GM12878 (cell line): ENCODE measurements around the gene SOBP. TPM values are rescaled to one million over a fixed set of nuclear protein-coding genes. Genes with fewer than 3 reads are reported as not detected.

Source experiments
- ATAC-seq: fragments of 200-7000 bp; cut with Tn5 transposase; 3 replicates; pipeline ENCODE4 v1.9.1; 2020; ENCODE audit warnings: mild to moderate bottlenecking, moderate library complexity
- BruUV-seq: library from RNA; stranded (reverse); fragments of 400-500 nt; replicated peaks from 2 replicates; lab custom pipeline; 2021; lab: Mats Ljungman, UMichigan
- CTCF ChIA-PET: fragments of 300-600 bp; sonication (Branson Sonifier 250); formaldehyde crosslinking; extraction: SDS; loops from one replicate; lab custom pipeline; 2021; ENCODE audit warnings: inconsistent platforms; lab: Yijun Ruan, JAX
- POLR2A ChIA-PET: fragments of 350-600 bp; formaldehyde crosslinking; extraction: SDS; loops from one replicate; lab custom pipeline; 2021; ENCODE audit warnings: inconsistent platforms; lab: Charles Lee
- RAD21 ChIA-PET: fragments of 300-600 bp; sonication (Branson Sonifier 250); formaldehyde crosslinking; loops from one replicate; lab custom pipeline; 2023; ENCODE audit warnings: antibody characterized with exemption; ENCODE audit not compliant: unreplicated experiment; lab: Charles Lee
- SMC1A ChIA-PET: fragments of 300-600 bp; sonication (Branson Sonifier 250); formaldehyde crosslinking; loops from one replicate; lab custom pipeline; 2023; ENCODE audit not compliant: unreplicated experiment, uncharacterized antibody; lab: Charles Lee
- DNase-seq: peaks from one replicate; pipeline ENCODE4 v3.0.0-alpha.2; 2011; ENCODE audit warnings: low read depth, low spot score
- FAIRE-seq: peaks from 3 replicates; lab custom pipeline; 2011; peaks lifted over from hg19 to GRCh38; lab: Jason Lieb, UNC
- H2AFZ ChIP-seq: 2 replicates; pipeline ENCODE4 v1.6.0; 2011; ENCODE audit warnings: low read depth, low read length, control low read depth; ENCODE audit not compliant: control insufficient read depth
- H3K27ac ChIP-seq: 2 replicates; pipeline ENCODE4 v1.5.1; 2011; ENCODE audit warnings: control low read depth; ENCODE audit not compliant: control insufficient read depth, insufficient read depth
- H3K27me3 ChIP-seq, 2 experiments: replicated peaks in 1 of 2; 2 replicates each; pipeline versions ENCODE4 v1.6.0 to v1.6.1; 2011; ENCODE audit warnings: low read length in 1 of 2; ENCODE audit not compliant: control insufficient read depth in 2 of 2, insufficient read depth in 2 of 2
- H3K36me3 ChIP-seq, 2 experiments: 2 replicates each; pipeline ENCODE4 v1.5.1; 2011; ENCODE audit warnings: low read length in 1 of 2; ENCODE audit not compliant: control insufficient read depth in 2 of 2, insufficient read depth in 2 of 2
- H3K4me1 ChIP-seq: 2 replicates; pipeline ENCODE4 v1.6.1; 2011; ENCODE audit warnings: mild to moderate bottlenecking, low read length, moderate library complexity, mixed read lengths; ENCODE audit not compliant: control insufficient read depth, insufficient read depth
- H3K4me2 ChIP-seq: 2 replicates; pipeline ENCODE4 v1.6.0; 2011; ENCODE audit warnings: control low read depth; ENCODE audit not compliant: control insufficient read depth, insufficient read depth
- H3K4me3 ChIP-seq: fragments of 200-600 bp; sonication (generic); 2 replicates; pipeline ENCODE4 v1.5.1; 2016
- H3K79me2 ChIP-seq: 2 replicates; pipeline ENCODE4 v1.6.0; 2011; ENCODE audit warnings: low read length; ENCODE audit not compliant: control insufficient read depth, insufficient read depth
- H3K9ac ChIP-seq: 2 replicates; pipeline ENCODE4 v1.8.0; 2011; ENCODE audit warnings: low read length, control low read depth, mixed read lengths; ENCODE audit not compliant: control insufficient read depth, insufficient read depth
- H3K9me3 ChIP-seq: replicated peaks from 3 replicates; pipeline ENCODE4 v1.5.1; 2011; ENCODE audit warnings: mild to moderate bottlenecking, low read length; ENCODE audit not compliant: control insufficient read depth, insufficient read depth
- H4K20me1 ChIP-seq: 2 replicates; pipeline ENCODE4 v1.6.0; 2011; ENCODE audit not compliant: control insufficient read depth, insufficient read depth
- ASH2L ChIP-seq: fragments of 300-600, 200-600 bp; sonication (generic); IDR thresholded peaks from 2 replicates; pipeline ENCODE4 v1.6.1; 2017; ENCODE audit warnings: low read depth, mild to moderate bottlenecking, borderline replicate concordance
- EGR1 ChIP-seq, 2 experiments: IDR thresholded peaks; 1 replicate in 1 of 2; 2 replicates in 1 of 2; pipeline ENCODE4 v1.6.1; 2011 to 2012; ENCODE audit warnings: low read depth in 2 of 2, low read length in 2 of 2, borderline replicate concordance in 1 of 2, mild to moderate bottlenecking in 1 of 2, moderate library complexity in 1 of 2
- FOS ChIP-seq: IDR thresholded peaks from 3 replicates; pipeline ENCODE4 v1.6.1; 2011; ENCODE audit warnings: borderline replicate concordance; ENCODE audit not compliant: insufficient read length; ENCODE audit errors: extremely low read depth
- IKZF1 ChIP-seq: fragments of 450-650 bp; conservative IDR thresholded peaks from 2 replicates; pipeline ENCODE4 v1.6.1; 2017; ENCODE audit warnings: antibody characterized with exemption, mild to moderate bottlenecking
- MTA2 ChIP-seq: fragments of 450-650 bp; IDR thresholded peaks from 2 replicates; pipeline ENCODE4 v1.6.1; 2016; ENCODE audit warnings: low read depth, mild to moderate bottlenecking, moderate library complexity
- NR2C1 ChIP-seq: fragments of 450-650 bp; IDR thresholded peaks from 2 replicates; pipeline ENCODE4 v1.6.1; 2017; ENCODE audit warnings: antibody characterized with exemption, mild to moderate bottlenecking, moderate library complexity
- RAD51 ChIP-seq: fragments of 450-650 bp; IDR thresholded peaks from 2 replicates; pipeline ENCODE4 v1.6.1; 2016; ENCODE audit warnings: moderate library complexity, mild to moderate bottlenecking, inconsistent platforms
- RELA ChIP-seq: fragments of 450-650 bp; IDR thresholded peaks from 2 replicates; pipeline ENCODE4 v1.8.0; 2014; ENCODE audit warnings: borderline replicate concordance; ENCODE audit not compliant: partially characterized antibody
- RUNX3 ChIP-seq: IDR thresholded peaks from 2 replicates; pipeline ENCODE4 v1.6.1; 2012; ENCODE audit warnings: low read length, inconsistent platforms
- SMARCA5 ChIP-seq: fragments of 450-650 bp; IDR thresholded peaks from 2 replicates; pipeline ENCODE4 v1.6.1; 2017; ENCODE audit warnings: mild to moderate bottlenecking
- SREBF2 ChIP-seq: IDR thresholded peaks from 2 replicates; pipeline ENCODE4 v1.6.1; 2012; ENCODE audit warnings: mild to moderate bottlenecking, low read length
- ZNF24 ChIP-seq: fragments of 450-650 bp; IDR thresholded peaks from 2 replicates; pipeline ENCODE4 v1.6.1; 2017; ENCODE audit warnings: antibody characterized with exemption, mild to moderate bottlenecking
- ZNF384 ChIP-seq: IDR thresholded peaks from 2 replicates; pipeline ENCODE4 v1.6.1; 2012; ENCODE audit warnings: low read depth, mild to moderate bottlenecking, low read length, improper control_type of control experiment, borderline replicate concordance
- WGBS: methylation state at CpG from one replicate; pipeline ENCODE4 v1.1.6; 2016; ENCODE audit warnings: low lambda C conversion rate; ENCODE audit not compliant: insufficient replicate concordance, insufficient coverage; ENCODE audit errors: missing lambda C conversion rate; 5-methylcytosine and 5-hydroxymethylcytosine counted together
- in situ Hi-C: fragments of 300-500 bp; cut with MboI; formaldehyde crosslinking; loops from 9 replicates; pipeline ENCODE4 v1.14.3; 2018; ENCODE audit warnings: mixed read lengths
- intact Hi-C: fragments of 100-400 bp; cut with micrococcal nuclease; formaldehyde crosslinking; loops from one replicate; pipeline ENCODE4 v1.14.2; 2022; ENCODE audit not compliant: unreplicated experiment
- polyA plus RNA-seq, 11 experiments: library from polyadenylated mRNA; depleted of rRNA in 4 of 11; unstranded in 6 of 11; stranded (reverse) in 5 of 11; fragments of >200 nt; fragmentation: Nextera tagmentation in 4 of 11; fragmentation: Illumina TruSeq in 1 of 11; extraction: Ambion mirVana in 4 of 11; extraction: Trizol in 1 of 11; gene quantifications; 1 replicate in 1 of 11; 2 replicates in 10 of 11; pipeline versions ENCODE4 v1.2.1 to v1.2.3, GENCODE V29; 2011 to 2016; ENCODE audit warnings: inconsistent platforms in 2 of 11, missing spikeins in 2 of 11, low read depth in 1 of 11
- total RNA-seq, 4 experiments: library from RNA; depleted of rRNA in 3 of 4; stranded (reverse); fragments of >200 nt in 3 of 4; fragmentation: Illumina TruSeq in 1 of 4; extraction: Trizol in 1 of 4; gene quantifications; 2 replicates each; pipeline versions ENCODE4 v1.2.1 to v1.2.3, GENCODE V29; 2013 to 2021
- TF ChIP-seq, protein P1 (sequence below): fragments of 150-350 bp; IDR thresholded peaks from 2 replicates; pipeline ENCODE4 v1.6.1; 2014; ENCODE audit warnings: mild to moderate bottlenecking, low read depth, low read length
- TF ChIP-seq, protein P2 (sequence below): fragments of 450-650 bp; IDR thresholded peaks from 2 replicates; pipeline ENCODE4 v1.6.1; 2018; ENCODE audit warnings: borderline replicate concordance, mild to moderate bottlenecking; ENCODE audit not compliant: partially characterized antibody
- TF ChIP-seq, protein P3 (sequence below): fragments of 450-650 bp; formaldehyde crosslinking; IDR thresholded peaks from 2 replicates; pipeline ENCODE4 v1.4.0; 2020; ENCODE audit warnings: mild to moderate bottlenecking, moderate library complexity

The SOBP gene
- total and polyA plus RNA-seq, 10 of the 15 experiments (the other 5 are each of a cell fraction or from before 2014, with no cell fraction given), result 0.49 to 1.9 (median 0.78) TPM

DNA sequence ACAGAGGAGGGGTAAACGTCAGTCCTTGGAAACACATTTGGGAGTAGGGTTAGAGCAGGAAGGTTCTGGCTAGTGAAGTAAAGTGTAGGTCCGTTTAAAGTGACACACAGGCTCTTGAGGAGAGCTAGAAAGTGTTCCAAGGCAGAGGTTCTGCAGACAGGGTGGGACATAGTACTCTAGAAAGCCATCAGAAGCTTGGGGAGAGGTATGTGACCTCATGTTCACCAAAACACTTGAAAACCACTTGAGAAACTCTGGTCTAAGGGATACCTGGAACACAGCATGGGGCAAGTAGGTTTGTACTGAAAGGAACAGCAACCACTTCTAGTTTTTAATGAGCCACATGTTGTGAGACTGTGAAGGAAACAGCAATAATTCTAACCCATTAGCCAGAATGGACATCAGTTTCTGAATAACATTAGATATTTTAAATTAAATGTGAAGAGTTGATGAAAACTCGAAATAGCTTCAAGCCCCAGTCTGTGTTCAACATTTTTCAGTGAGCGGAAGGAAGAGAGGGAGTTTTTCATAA, 49.0 kb downstream of the SOBP start (continued):
- TF ChIP-seq, protein P1, sequence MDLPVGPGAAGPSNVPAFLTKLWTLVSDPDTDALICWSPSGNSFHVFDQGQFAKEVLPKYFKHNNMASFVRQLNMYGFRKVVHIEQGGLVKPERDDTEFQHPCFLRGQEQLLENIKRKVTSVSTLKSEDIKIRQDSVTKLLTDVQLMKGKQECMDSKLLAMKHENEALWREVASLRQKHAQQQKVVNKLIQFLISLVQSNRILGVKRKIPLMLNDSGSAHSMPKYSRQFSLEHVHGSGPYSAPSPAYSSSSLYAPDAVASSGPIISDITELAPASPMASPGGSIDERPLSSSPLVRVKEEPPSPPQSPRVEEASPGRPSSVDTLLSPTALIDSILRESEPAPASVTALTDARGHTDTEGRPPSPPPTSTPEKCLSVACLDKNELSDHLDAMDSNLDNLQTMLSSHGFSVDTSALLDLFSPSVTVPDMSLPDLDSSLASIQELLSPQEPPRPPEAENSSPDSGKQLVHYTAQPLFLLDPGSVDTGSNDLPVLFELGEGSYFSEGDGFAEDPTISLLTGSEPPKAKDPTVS, result no peak
- TF ChIP-seq EGR1 (IDR thresholded peaks at IDR 0.05; ENCODE audit: borderline replicate concordance in 1 of 2, low read depth in 2 of 2, low read length in 2 of 2), result no peak
- TF ChIP-seq, protein P2, sequence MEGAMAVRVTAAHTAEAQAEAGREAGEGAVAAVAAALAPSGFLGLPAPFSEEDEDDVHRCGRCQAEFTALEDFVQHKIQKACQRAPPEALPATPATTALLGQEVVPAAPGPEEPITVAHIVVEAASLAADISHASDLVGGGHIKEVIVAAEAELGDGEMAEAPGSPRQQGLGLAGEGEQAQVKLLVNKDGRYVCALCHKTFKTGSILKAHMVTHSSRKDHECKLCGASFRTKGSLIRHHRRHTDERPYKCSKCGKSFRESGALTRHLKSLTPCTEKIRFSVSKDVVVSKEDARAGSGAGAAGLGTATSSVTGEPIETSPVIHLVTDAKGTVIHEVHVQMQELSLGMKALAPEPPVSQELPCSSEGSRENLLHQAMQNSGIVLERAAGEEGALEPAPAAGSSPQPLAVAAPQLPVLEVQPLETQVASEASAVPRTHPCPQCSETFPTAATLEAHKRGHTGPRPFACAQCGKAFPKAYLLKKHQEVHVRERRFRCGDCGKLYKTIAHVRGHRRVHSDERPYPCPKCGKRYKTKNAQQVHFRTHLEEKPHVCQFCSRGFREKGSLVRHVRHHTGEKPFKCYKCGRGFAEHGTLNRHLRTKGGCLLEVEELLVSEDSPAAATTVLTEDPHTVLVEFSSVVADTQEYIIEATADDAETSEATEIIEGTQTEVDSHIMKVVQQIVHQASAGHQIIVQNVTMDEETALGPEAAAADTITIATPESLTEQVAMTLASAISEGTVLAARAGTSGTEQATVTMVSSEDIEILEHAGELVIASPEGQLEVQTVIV, result no peak

DNA sequence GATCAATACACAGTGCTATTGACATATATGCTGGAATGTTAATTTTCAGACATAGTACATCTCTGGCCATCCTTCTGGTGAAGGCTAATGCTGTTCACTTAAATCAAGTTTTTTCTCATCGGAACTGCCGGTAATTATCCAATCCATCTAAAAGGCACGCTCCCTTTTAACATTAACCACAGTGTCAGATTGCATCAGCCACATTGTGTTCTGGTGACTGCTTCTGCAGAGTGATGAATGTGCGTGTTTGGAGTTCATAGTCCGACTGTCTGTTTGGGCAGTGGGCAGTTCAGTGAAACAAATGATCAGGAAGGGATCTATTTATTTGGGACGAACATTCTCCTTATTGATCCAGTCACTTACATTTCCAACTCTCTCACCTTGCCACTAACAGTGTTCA, 49.5 kb downstream of the SOBP start:
- H3K4me2 ChIP-seq, result no peak overlapping the region
- BruUV-seq, result no TSS peak
- SMC1A ChIA-PET, result no interaction called here
- no peak overlapping the region for H3K27ac ChIP-seq
- TF ChIP-seq FOS, result no peak
- no peak for TF ChIP-seq RAD51
- no peak for TF ChIP-seq SMARCA5
- TF ChIP-seq RUNX3, result no peak
- TF ChIP-seq RELA, result no peak
- no peak for TF ChIP-seq IKZF1
- no peak for TF ChIP-seq ASH2L
- no peak for TF ChIP-seq ZNF384
- TF ChIP-seq, protein P3, sequence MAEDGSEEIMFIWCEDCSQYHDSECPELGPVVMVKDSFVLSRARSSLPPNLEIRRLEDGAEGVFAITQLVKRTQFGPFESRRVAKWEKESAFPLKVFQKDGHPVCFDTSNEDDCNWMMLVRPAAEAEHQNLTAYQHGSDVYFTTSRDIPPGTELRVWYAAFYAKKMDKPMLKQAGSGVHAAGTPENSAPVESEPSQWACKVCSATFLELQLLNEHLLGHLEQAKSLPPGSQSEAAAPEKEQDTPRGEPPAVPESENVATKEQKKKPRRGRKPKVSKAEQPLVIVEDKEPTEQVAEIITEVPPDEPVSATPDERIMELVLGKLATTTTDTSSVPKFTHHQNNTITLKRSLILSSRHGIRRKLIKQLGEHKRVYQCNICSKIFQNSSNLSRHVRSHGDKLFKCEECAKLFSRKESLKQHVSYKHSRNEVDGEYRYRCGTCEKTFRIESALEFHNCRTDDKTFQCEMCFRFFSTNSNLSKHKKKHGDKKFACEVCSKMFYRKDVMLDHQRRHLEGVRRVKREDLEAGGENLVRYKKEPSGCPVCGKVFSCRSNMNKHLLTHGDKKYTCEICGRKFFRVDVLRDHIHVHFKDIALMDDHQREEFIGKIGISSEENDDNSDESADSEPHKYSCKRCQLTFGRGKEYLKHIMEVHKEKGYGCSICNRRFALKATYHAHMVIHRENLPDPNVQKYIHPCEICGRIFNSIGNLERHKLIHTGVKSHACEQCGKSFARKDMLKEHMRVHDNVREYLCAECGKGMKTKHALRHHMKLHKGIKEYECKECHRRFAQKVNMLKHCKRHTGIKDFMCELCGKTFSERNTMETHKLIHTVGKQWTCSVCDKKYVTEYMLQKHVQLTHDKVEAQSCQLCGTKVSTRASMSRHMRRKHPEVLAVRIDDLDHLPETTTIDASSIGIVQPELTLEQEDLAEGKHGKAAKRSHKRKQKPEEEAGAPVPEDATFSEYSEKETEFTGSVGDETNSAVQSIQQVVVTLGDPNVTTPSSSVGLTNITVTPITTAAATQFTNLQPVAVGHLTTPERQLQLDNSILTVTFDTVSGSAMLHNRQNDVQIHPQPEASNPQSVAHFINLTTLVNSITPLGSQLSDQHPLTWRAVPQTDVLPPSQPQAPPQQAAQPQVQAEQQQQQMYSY, result no peak
- TF ChIP-seq NR2C1, result no peak
- no peak for TF ChIP-seq SREBF2
- TF ChIP-seq MTA2, result no peak
- no peak for TF ChIP-seq ZNF24
- TF ChIP-seq, all 136 proteins: peak for 0
- intact Hi-C loops (loop anchor here (5.0 kb wide), 1 partner anchor 118 kb away; no protein-coding TSS in a partner anchor), in situ Hi-C loops (no loop called here)
- no peak overlapping the region for H3K9ac ChIP-seq
- WGBS, result 72% methylated on average over 6 of the region's 6 CpGs
- FAIRE-seq (no peak), ATAC-seq (no peak), DNase-seq (no peak)
- no peaks in the 10 kb centered on the region for H4K20me1 ChIP-seq
- H3K36me3 ChIP-seq, result no peaks in the 10 kb centered on the region
- no peak overlapping the region for H3K4me3 ChIP-seq
- no peaks in the 10 kb centered on the region for H3K79me2 ChIP-seq
- POLR2A ChIA-PET, result no interaction called here
- no peaks in the 10 kb centered on the region for H3K9me3 ChIP-seq
- no peaks in the 10 kb centered on the region for H3K4me1 ChIP-seq
- CTCF ChIA-PET, result interaction anchor here (0.9 kb wide), 2 partner anchors 10 to 100 kb away, joined by 3 read pairs; no protein-coding TSS in a partner anchor
- no peak overlapping the region for H2AFZ ChIP-seq
- RAD21 ChIA-PET, result no interaction called here
- H3K27me3 ChIP-seq, result peaks cover 0 to 5% of the 10 kb centered on the region in 2 experiments; a peak in 2 of 4 replicates
